AG09309 (cell line): ENCODE measurements around the gene NDUFB8.
A peak's percentile ranks its signal among the peaks of the same experiment; 100 is the strongest.

ENCODE experiments used
- DNase-seq: peaks from one replicate; pipeline ENCODE4 v3.0.0-alpha.2; 2010; ENCODE audit warnings: low read depth
- H3K4me3 ChIP-seq: 2 replicates; pipeline ENCODE4 v1.5.1; 2011; ENCODE audit warnings: mild to moderate bottlenecking, low read depth, low read length, moderate library complexity; ENCODE audit not compliant: control insufficient read depth
- CTCF ChIP-seq: IDR thresholded peaks from 2 replicates; pipeline ENCODE4 v1.5.1; 2011; ENCODE audit warnings: mild to moderate bottlenecking, low read depth, low read length, inconsistent platforms; ENCODE audit not compliant: insufficient read depth, control insufficient read depth; ENCODE audit errors: missing control alignments

The NDUFB8 gene

GRCh38 chr10:100522107-100522801 is 7.4 kb downstream of the NDUFB8 start:
- H3K4me3 ChIP-seq = no peak overlapping the region
- TF ChIP-seq CTCF = no peak
- no peak for DNase-seq

GRCh38 chr10:100520811-100521210 is 8.9 kb downstream of the NDUFB8 start:
- TF ChIP-seq CTCF = no peak
- DNase-seq = no peak
- H3K4me3 ChIP-seq = no peak overlapping the region

- H3K4me3 ChIP-seq = peak within 1 kb of the TSS; percentile 15
- TF ChIP-seq CTCF = peak; percentile 1
- no peak for DNase-seq
Observed at GRCh38 chr10:100519311-100520051, 10.2 kb downstream of the NDUFB8 start, which contains the start of gene SEC31B. TSS of gene SEC31B (minus strand) at chr10:100519861. CDS start at chr10:100516952, 2,909 bp downstream.

- peak; percentile 67 for TF ChIP-seq CTCF
- no peak overlapping the region for H3K4me3 ChIP-seq
- no peak for DNase-seq
Observed at GRCh38 chr10:100518761-100519241, 10.9 kb downstream of the NDUFB8 start.

GRCh38 chr10:100516847-100517246 is 12.8 kb downstream of the NDUFB8 start:
- DNase-seq = no peak
- peak; percentile 17 for TF ChIP-seq CTCF
- H3K4me3 ChIP-seq = no peak overlapping the region

GRCh38 chr10:100515612-100516011 is 14.1 kb downstream of the NDUFB8 start:
- H3K4me3 ChIP-seq = no peak overlapping the region
- TF ChIP-seq CTCF = no peak
- no peak for DNase-seq
